Stimulated activated CD4-positive, alpha-beta T cell treated with anti-CD3 and anti-CD28 coated beads, Interleukin-1b, Interleukin-23, amount 100 ng/mL, for 24 hours (primary cell): Measurements from ENCODE around the gene GJB1.
"Not testable (repeated sequence)": the region's sequence is repeated elsewhere in the genome, so short reads cannot be mapped to it uniquely, and the experiment has no call there.

Experiments
- DNase-seq, 4 experiments: peaks; one replicate each; pipeline ENCODE4 v3.0.0-alpha.2; 2020; ENCODE audit warnings: low read depth in 4 of 4, low spot score in 1 of 4

GJB1 gene

DNA sequence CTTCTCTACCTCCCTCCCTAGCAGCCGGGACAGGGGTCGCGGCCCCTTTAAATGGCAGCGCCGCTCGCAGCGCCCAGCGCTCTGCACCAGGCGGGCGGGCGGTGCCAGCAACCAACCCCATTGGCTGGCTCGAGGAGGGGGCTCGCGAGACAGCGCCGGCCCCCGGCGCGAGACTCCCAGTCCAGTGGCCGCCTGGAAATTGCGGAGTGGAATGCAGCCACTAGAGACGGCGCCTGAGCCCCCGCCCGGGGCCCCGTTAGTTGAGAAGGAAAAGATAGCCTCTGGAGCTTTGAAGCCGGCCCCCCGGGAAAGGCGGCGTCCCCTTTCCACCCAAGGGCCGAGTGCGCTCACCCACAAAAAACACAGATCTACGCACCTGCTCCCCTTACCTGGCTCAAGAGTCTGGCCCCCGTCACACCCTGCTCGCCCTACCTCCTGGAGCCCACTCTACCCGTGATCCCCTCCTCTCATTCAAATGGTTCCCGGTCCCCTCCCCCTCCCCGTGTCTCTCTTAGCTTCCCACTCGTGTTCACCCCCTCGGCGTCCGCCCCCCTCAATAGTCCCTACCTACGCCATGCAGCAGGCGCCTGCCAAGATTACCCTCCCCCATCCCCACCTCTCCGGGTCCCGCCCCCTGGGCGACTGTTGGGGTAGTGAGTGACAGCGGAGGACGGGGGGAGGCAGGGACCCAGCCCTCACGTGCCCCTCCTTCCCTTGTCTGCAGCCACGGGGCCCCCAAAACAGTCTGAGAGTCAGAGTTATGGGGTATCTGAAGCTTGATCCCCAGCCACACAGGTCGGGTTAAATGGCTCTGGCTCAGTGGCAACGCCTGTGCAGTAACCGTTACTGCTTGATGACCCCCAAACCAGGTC, 31.3 kb downstream of the GJB1 start, which contains the start of gene ZMYM3:
TSS of gene ZMYM3 (minus strand) at position 49 of the 872 bp plus-strand sequence. CDS start 885 bp downstream, outside the sequence.
- peak; percentile 28 to 72 (median 50) for DNase-seq

DNA sequence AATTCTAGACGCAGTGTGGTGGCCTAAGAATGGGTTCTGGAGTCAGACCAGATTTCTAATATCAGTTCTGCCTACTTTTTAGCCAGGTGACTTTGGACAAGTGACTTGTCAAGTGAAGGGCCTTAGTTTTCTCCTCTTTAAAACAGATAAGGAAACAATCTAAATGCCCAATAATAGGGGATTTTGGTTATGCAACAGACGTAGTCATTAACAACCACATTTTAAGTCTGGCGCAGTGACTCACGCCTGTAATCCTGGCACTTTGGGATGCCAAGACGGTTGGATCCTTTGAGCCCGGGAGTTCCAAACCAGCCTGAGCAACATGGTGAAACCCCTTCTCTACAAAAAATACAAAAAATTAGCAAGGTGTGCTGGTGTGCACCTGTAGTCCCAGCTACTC, 33.0 kb downstream of the GJB1 start:
- DNase-seq = no peak

DNA sequence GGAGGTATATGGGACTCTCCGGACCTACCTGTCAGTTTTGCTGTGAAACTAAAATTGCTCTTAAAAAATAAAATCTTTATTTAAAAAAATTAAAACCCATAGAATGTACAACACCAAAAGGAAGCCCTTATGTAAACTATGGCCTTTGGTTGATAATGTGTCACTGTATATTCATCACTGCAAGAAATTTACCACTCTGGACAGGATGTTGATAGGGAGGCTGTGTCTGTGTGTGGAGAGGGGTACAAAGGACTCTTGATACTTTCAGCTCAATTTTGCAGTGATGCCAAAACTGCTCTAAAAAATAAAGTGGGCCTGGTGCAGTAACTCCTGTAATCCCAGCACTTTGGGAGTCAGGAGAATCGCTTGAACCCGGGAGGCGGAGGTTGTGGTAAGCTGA, 33.8 kb downstream of the GJB1 start:
- no peak for DNase-seq

DNA sequence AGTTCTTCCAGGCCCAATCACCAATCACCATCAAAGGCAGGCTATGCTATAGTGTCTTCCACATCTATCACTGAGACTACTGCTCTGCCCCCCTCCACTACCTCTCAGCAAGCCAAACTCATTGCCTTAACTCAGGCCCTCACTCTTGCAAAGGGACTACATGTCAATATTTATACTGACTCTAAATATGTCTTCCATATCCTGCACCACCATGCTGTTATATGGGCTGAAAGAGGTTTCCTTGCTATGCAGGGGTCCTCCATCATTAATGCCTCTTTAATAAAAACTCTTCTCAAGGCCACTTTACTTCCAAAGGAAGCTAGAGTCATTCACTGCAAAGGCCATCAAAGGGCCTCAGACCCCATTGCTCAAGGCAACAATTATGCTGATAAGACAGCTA, 45.6 kb downstream of the GJB1 start:
- not testable (repeated sequence) for DNase-seq

DNA sequence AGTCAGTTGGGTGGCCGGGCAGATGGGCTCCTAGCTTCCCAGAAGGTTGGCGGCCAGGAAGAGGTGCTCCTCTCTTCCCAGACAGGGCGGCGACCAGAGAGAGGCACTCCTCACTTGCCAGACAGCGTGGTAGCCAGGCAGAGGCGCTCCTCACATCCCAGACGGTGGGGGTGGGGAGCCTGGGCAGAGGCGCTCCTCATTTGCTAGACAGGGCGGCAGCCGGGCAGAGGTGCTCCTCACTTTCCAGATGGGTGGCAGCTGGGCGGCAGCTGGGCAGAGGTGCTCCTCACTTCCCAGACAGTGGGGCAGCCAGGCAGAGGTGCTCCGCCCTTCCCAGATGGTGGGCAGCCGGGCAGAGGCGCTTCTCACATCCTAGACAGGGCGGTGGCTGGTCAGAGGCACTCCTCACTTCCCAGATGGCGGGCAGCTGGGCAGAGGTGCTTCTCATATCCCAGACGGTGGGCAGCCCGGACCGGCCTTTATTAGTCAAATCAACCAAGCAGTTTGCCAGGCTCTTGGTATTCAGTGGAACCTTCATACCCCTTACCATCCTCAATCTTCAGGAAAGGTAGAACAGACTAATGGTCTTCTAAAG, 46.9 kb downstream of the GJB1 start:
- DNase-seq = no peak

GRCh38 chrX:71272313-71272712, 49.3 kb downstream of the GJB1 start:
- DNase-seq = not testable (repeated sequence)
